Gastroesophageal sphincter (tissue), 3 donors: Measurements from ENCODE around the gene SLC25A21.

Experiments used
- CTCF ChIP-seq, 4 experiments: fragments of 200-600 bp in 2 of 4; fragments of 450-650 bp in 2 of 4; sonication (generic) in 1 of 4; IDR thresholded peaks; one replicate each; pipeline ENCODE4 v1.5.1; 2017 to 2019; ENCODE audit warnings: antibody characterized with exemption in 4 of 4, mild to moderate bottlenecking in 2 of 4, moderate library complexity in 2 of 4
- EP300 ChIP-seq: sonication (generic); formaldehyde crosslinking; IDR thresholded peaks from one replicate; pipeline ENCODE4 v1.6.1; 2017; ENCODE audit warnings: antibody characterized with exemption, mild to moderate bottlenecking
- POLR2A ChIP-seq, 2 donors: fragments of 450-650 bp; IDR thresholded peaks; one replicate each; pipeline ENCODE4 v1.6.1; 2017; ENCODE audit warnings: antibody characterized with exemption in 2 of 2, mild to moderate bottlenecking in 2 of 2, moderate library complexity in 1 of 2
- POLR2AphosphoS5 ChIP-seq: sonication (generic); formaldehyde crosslinking; IDR thresholded peaks from one replicate; pipeline ENCODE4 v1.6.1; 2017; ENCODE audit warnings: antibody characterized with exemption

GRCh38 chr14:36901861-36902260, 270.5 kb downstream of the SLC25A21 start:
- TF ChIP-seq POLR2A (IDR thresholded peaks at IDR 0.05) (no peak), EP300 (no peak), POLR2AphosphoS5 (no peak), CTCF (IDR thresholded peaks at IDR 0.05) (no peak)
